ENCODE data around the gene RNASE13.

RNASE13 gene

GRCh38 chr14:21071225-21072030 is 36.8 kb upstream of the RNASE13 start:
- no peak for TF ChIP-seq CTCF (IDR thresholded peaks at IDR 0.05; ENCODE audit: low read depth, low read length, missing control alignments)
- peak; percentile 35 for DNase-seq (ENCODE audit: low read depth)

GRCh38 chr14:21070610-21071224 is 36.1 kb upstream of the RNASE13 start:
- no peak for TF ChIP-seq CTCF (IDR thresholded peaks at IDR 0.05; ENCODE audit: low read depth, low read length, missing control alignments)
- peak overlapping the region; percentile 27 for H3K4me3 ChIP-seq (ENCODE audit: low read depth, low read length)
- no peak for DNase-seq (ENCODE audit: low read depth)

More at GRCh38 chr14:21071225-21072030, 36.8 kb upstream of the RNASE13 start:
- peak overlapping the region; percentile 37 for H3K4me3 ChIP-seq (ENCODE audit: low read depth, low read length)

- DNase-seq (ENCODE audit: low read depth), result no peak
- peak within 1 kb of the TSS; percentile 37 for H3K4me3 ChIP-seq (ENCODE audit: low read depth, low read length)
- no peak for TF ChIP-seq CTCF (IDR thresholded peaks at IDR 0.05; ENCODE audit: low read depth, low read length, missing control alignments)
Measured at GRCh38 chr14:21070083-21070609, 35.5 kb upstream of the RNASE13 start, which contains the start of gene ARHGEF40. TSS of gene ARHGEF40 (plus strand) at chr14:21070304. CDS start at chr14:21070397, 93 bp downstream.

- TF ChIP-seq CTCF (IDR thresholded peaks at IDR 0.05; ENCODE audit: low read depth, low read length, missing control alignments), result no peak
- DNase-seq (ENCODE audit: low read depth), result no peak
- H3K4me3 ChIP-seq (ENCODE audit: low read depth, low read length), result no peak overlapping the region
Measured at GRCh38 chr14:21069388-21070082, 34.9 kb upstream of the RNASE13 start.

- TF ChIP-seq CTCF (IDR thresholded peaks at IDR 0.05; ENCODE audit: low read depth, low read length, missing control alignments), result peak; percentile 34
- DNase-seq (ENCODE audit: low read depth), result no peak
- no peak overlapping the region for H3K4me3 ChIP-seq (ENCODE audit: low read depth, low read length)
Measured at GRCh38 chr14:21068521-21069387, 34.1 kb upstream of the RNASE13 start.

GRCh38 chr14:21066882-21067502 is 32.4 kb upstream of the RNASE13 start:
- TF ChIP-seq CTCF (IDR thresholded peaks at IDR 0.05; ENCODE audit: low read depth, low read length, missing control alignments), result peak; percentile 43
- DNase-seq (ENCODE audit: low read depth), result no peak
- no peak overlapping the region for H3K4me3 ChIP-seq (ENCODE audit: low read depth, low read length)
